Gastrocnemius medialis (tissue), 4 donors: ENCODE results near the gene ACTL10. TPM values are rescaled to one million over a fixed set of nuclear protein-coding genes. Genes with fewer than 3 reads are reported as not detected.

Experiments
- ATAC-seq, 2 donors: fragments of 150-250 bp; one replicate each; pipeline ENCODE4 v1.9.1; 2016
- DNase-seq, 2 donors: peaks; one replicate each; pipeline ENCODE4 v3.0.0-alpha.2; 2019
- H3K27ac ChIP-seq, 4 donors: fragments of 200-600 bp; sonication (generic); 1 replicate in 1 of 4; 2 replicates in 3 of 4; pipeline ENCODE4 v1.5.1; 2016 to 2018; ENCODE audit warnings: mild to moderate bottlenecking in 2 of 4, moderate library complexity in 1 of 4
- H3K27me3 ChIP-seq, 3 donors: fragments of 200-600 bp; sonication (generic) in 2 of 3; 1 replicate in 1 of 3; 2 replicates in 2 of 3; pipeline versions ENCODE4 v1.5.1 to v1.6.0; 2016 to 2019; ENCODE audit warnings: mild to moderate bottlenecking in 1 of 3, moderate library complexity in 1 of 3
- H3K36me3 ChIP-seq, 2 donors: fragments of 200-600 bp; sonication (generic) in 1 of 2; one replicate each; pipeline ENCODE4 v1.5.1; 2017 to 2018
- H3K4me1 ChIP-seq, 2 donors: fragments of 200-600 bp; sonication (generic) in 1 of 2; one replicate each; pipeline ENCODE4 v1.5.1; 2016 to 2017; ENCODE audit warnings: mild to moderate bottlenecking in 2 of 2
- H3K4me3 ChIP-seq, 4 donors: fragments of 200-600 bp; sonication (generic) in 3 of 4; 1 replicate in 1 of 4; 2 replicates in 3 of 4; pipeline ENCODE4 v1.5.1; 2016 to 2019; ENCODE audit warnings: mild to moderate bottlenecking in 2 of 4
- H3K9me3 ChIP-seq, 3 donors: fragments of 200-600 bp; sonication (generic) in 2 of 3; 1 replicate in 1 of 3; 2 replicates in 2 of 3; pipeline ENCODE4 v1.5.1; 2016 to 2019
- CTCF ChIP-seq, 5 experiments: fragments of 450-650 bp in 3 of 5; fragments of 200-600 bp in 2 of 5; sonication (generic) in 2 of 5; IDR thresholded peaks in 4 of 5; conservative IDR thresholded peaks in 1 of 5; 1 replicate in 4 of 5; 2 replicates in 1 of 5; pipeline ENCODE4 v1.5.1; 2016 to 2019; ENCODE audit warnings: antibody characterized with exemption in 5 of 5, mild to moderate bottlenecking in 3 of 5, moderate library complexity in 3 of 5
- POLR2A ChIP-seq, 2 donors: fragments of 450-650 bp; IDR thresholded peaks; one replicate each; pipeline ENCODE4 v1.6.1; 2017; ENCODE audit warnings: antibody characterized with exemption in 2 of 2, mild to moderate bottlenecking in 2 of 2, moderate library complexity in 2 of 2
- in situ Hi-C, 4 donors: fragments of 200-750 bp; cut with MboI; loops; one replicate each; pipeline versions ENCODE4 v1.15.0 to v1.8.0; 2017; ENCODE audit warnings: low sequenced_read_pairs in 4 of 4
- intact Hi-C: fragments of 100-400 bp; cut with DNase I; formaldehyde crosslinking; loops from one replicate; pipeline ENCODE4 v1.15.1; 2023; ENCODE audit warnings: low total_unique reads
- total RNA-seq, 4 donors: library from RNA; depleted of rRNA; stranded (reverse); fragments of >200 nt; gene quantifications; one replicate each; pipeline versions ENCODE4 v1.1.0 to v1.2.3, GENCODE V29; 2016

Gene ACTL10
- under 1 TPM in 2 of 4 donors, not detected in 2; 0.22 to 0.39 TPM for total RNA-seq

GRCh38 chr20:33666293-33667244, at the start of gene ACTL10:
ACTL10 (plus strand) TSS chr20:33666943; CDS start chr20:33667498, 555 bp downstream.
- Histone ChIP-seq H3K4me1 (peaks cover 14 to 20% of the 10 kb centered on the region in 2 donors), H3K27me3 (no peaks in the 10 kb centered on the region), H3K4me3 (peak within 1 kb of the TSS; percentile 65 to 78 (median 72)), H3K9me3 (no peaks in the 10 kb centered on the region), H3K36me3 (peaks cover 0 to 12% of the 10 kb centered on the region in 2 donors), H3K27ac (peak within 1 kb of the TSS; percentile 63 to 83 (median 77))
- DNase-seq: peak; percentile 85 to 93
- TF ChIP-seq CTCF (IDR thresholded peaks at IDR 0.05 in 4 of 5, conservative IDR thresholded peaks at IDR 0.05 in 1 of 5): peak in 1 of 5 experiments; percentile 26
- peak; percentile 58 to 83 for TF ChIP-seq POLR2A (IDR thresholded peaks at IDR 0.05)
- intact Hi-C loops: loop anchor here (5.0 to 10.0 kb wide), 3 partner anchors 182 to 328 kb away; partner anchors contain the start of genes CDK5RAP1 and RALY
- peak; percentile 75 to 89 for ATAC-seq
- in situ Hi-C loops: loop anchor here in 2 of 4 donors (5.0 to 10.0 kb wide), 2 partner anchors 202 to 209 kb away; no protein-coding TSS in a partner anchor

GRCh38 chr20:33621717-33622400, 44.9 kb upstream of the ACTL10 start:
- in situ Hi-C loops (no loop called here), intact Hi-C loops (no loop called here)
- Histone ChIP-seq H3K9me3 (no peaks in the 10 kb centered on the region), H3K27me3 (no peaks in the 10 kb centered on the region), H3K36me3 (peaks cover 0 to 33% of the 10 kb centered on the region in 2 donors), H3K27ac (no peak overlapping the region), H3K4me3 (no peak overlapping the region), H3K4me1 (no peaks in the 10 kb centered on the region)
- DNase-seq: no peak
- no peak for ATAC-seq
- no peak for TF ChIP-seq POLR2A (IDR thresholded peaks at IDR 0.05)
- no peak for TF ChIP-seq CTCF (IDR thresholded peaks at IDR 0.05 in 4 of 5, conservative IDR thresholded peaks at IDR 0.05 in 1 of 5)

- Histone ChIP-seq H3K36me3 (peaks cover 0 to 41% of the 10 kb centered on the region in 2 donors), H3K27me3 (no peaks in the 10 kb centered on the region), H3K4me3 (no peak overlapping the region), H3K27ac (no peak overlapping the region), H3K4me1 (no peaks in the 10 kb centered on the region), H3K9me3 (no peaks in the 10 kb centered on the region)
- TF ChIP-seq POLR2A (IDR thresholded peaks at IDR 0.05) (no peak), CTCF (IDR thresholded peaks at IDR 0.05 in 4 of 5, conservative IDR thresholded peaks at IDR 0.05 in 1 of 5) (no peak)
- intact Hi-C loops: no loop called here
- ATAC-seq (no peak), DNase-seq (no peak)
- in situ Hi-C loops: no loop called here
These were observed 43.9 kb upstream of the ACTL10 start for GRCh38 chr20:33622705-33623365.

GRCh38 chr20:33624399-33624798, 42.3 kb upstream of the ACTL10 start:
- DNase-seq (no peak), ATAC-seq (no peak)
- intact Hi-C loops: no loop called here
- Histone ChIP-seq H3K4me1 (no peaks in the 10 kb centered on the region), H3K4me3 (no peak overlapping the region), H3K36me3 (peaks cover 0 to 53% of the 10 kb centered on the region in 2 donors), H3K9me3 (no peaks in the 10 kb centered on the region), H3K27ac (no peak overlapping the region), H3K27me3 (no peaks in the 10 kb centered on the region)
- in situ Hi-C loops: no loop called here
- TF ChIP-seq CTCF (IDR thresholded peaks at IDR 0.05 in 4 of 5, conservative IDR thresholded peaks at IDR 0.05 in 1 of 5): no peak
- no peak for TF ChIP-seq POLR2A (IDR thresholded peaks at IDR 0.05)
